ENCODE results near the gene USP28.

DNA sequence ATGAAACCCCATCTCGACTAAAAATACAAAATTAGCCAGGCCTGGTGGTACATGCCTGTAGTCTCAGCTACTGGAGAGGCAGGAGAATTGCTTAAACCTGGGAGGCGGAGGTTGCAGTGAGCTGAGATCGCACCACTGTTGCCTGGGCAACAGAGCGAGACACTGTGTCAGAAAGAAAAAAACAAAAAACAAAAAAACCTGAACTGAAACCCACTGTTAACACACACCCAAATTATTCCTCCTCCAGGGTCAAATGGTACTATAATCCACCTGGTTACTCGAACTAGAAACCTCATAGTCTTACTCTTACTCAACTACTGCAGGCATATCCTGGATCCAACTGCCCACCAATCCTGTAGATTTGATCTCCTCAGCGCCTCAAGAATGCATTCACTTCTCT, 35.5 kb downstream of the USP28 start:
- TF ChIP-seq TAF1 (IDR thresholded peaks at IDR 0.05; ENCODE audit: low read depth, low read length) (no peak), POU2F2 (IDR thresholded peaks at IDR 0.05; ENCODE audit: low read depth, low read length) (no peak), POLR2AphosphoS5 (IDR thresholded peaks at IDR 0.05; ENCODE audit: low read depth, low read length) (no peak), POLR2A (IDR thresholded peaks at IDR 0.05; ENCODE audit: low read depth, low read length) (no peak), SPI1 (IDR thresholded peaks at IDR 0.05; ENCODE audit: low read depth, low read length) (peak; percentile 91)
